LNCaP clone FGC (cell line): Measurements from ENCODE around the gene PDCL3.

Experiments
- DNase-seq: peaks from one replicate; pipeline ENCODE4 v3.0.0-alpha.2; 2011; ENCODE audit warnings: low read depth
- H3K4me3 ChIP-seq: 2 replicates; pipeline ENCODE4 v1.5.1; 2011; ENCODE audit warnings: mild to moderate bottlenecking, low read depth, low read length, control low read depth
- TF ChIP-seq, protein P1 (sequence below): IDR thresholded peaks from 2 replicates; pipeline ENCODE4 v1.5.1; 2012; ENCODE audit warnings: mild to moderate bottlenecking; ENCODE audit not compliant: control insufficient read depth, insufficient read depth; ENCODE audit errors: extremely low read depth

The PDCL3 gene

DNA sequence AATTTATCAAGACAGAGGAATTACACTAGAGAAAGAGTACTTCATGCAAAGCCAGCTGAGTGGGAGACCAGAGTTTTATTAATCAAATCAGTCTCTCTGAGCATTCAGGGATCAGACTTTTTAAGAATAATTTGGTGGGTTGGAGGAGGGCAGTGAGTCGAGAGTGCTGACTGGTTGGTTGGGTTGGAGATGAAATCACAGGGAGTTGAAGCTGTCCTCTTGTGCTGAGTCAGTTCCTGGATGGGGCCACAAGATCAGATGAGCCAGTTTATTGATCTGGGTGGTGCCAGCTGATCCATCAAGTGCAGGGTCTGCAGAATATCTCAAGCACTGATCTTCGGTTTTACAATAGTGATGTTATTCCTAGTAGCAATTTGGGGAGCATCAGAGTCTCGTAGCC lies 21.4 kb upstream of the PDCL3 start:
- H3K4me3 ChIP-seq: no peak overlapping the region
- DNase-seq: no peak
- TF ChIP-seq, protein P1, sequence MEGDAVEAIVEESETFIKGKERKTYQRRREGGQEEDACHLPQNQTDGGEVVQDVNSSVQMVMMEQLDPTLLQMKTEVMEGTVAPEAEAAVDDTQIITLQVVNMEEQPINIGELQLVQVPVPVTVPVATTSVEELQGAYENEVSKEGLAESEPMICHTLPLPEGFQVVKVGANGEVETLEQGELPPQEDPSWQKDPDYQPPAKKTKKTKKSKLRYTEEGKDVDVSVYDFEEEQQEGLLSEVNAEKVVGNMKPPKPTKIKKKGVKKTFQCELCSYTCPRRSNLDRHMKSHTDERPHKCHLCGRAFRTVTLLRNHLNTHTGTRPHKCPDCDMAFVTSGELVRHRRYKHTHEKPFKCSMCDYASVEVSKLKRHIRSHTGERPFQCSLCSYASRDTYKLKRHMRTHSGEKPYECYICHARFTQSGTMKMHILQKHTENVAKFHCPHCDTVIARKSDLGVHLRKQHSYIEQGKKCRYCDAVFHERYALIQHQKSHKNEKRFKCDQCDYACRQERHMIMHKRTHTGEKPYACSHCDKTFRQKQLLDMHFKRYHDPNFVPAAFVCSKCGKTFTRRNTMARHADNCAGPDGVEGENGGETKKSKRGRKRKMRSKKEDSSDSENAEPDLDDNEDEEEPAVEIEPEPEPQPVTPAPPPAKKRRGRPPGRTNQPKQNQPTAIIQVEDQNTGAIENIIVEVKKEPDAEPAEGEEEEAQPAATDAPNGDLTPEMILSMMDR: no peak

DNA sequence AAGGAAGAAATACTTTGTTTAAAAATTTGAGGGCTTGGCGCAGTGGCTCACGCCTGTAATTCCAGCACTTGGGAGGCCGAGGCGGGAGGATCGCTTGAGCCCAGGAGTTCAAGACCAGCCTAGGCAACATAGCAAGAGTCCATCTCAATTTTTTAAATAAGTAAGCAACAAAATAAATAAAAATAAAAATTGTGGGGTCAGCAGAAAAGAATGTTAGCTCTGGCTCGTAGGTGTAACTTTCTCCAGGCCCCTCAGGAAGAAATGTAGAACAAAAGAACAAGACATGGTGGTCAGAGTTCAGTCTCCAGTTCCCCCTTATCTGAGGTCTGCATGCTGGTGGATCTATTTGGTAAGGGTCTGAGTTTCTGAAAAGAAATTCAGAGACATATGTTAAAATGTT lies 20.4 kb upstream of the PDCL3 start:
- TF ChIP-seq, protein P1: no peak

DNA sequence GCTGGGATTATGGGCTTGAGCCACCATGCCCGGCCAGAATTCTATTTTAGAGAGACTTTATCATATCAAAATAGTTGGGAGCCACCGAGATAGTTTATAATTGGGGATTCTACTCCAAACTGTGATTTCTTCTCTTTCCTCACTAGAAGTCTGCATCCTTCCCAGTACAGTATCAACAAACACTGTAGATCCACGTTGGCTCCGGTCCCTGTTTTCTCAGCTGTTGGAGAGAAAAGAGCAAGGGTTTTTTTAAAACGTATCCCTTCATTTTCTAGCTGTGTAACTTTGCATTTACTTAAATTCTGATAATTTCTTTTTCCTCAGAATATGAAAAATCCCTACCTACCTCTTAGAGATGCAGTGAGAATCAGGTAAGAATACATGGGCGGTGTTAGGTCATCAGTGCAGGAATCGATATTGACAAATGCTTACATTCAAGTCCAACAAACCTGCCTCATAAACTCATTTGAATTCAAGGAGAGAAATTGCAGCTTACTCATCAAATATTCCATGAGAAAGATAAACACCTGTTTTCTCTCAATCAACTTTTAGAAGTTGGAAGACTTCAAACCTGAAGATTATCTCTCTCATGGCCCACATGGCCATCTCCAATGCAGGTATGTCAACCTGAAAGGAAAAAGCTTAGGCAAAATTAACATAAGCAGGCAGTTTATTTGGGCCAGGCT lies 17.7 kb upstream of the PDCL3 start:
- no peak overlapping the region for H3K4me3 ChIP-seq
- no peak for DNase-seq
- TF ChIP-seq, protein P1: no peak

More for the DNA sequence above, 20.4 kb upstream of the PDCL3 start:
- DNase-seq: no peak
- no peak overlapping the region for H3K4me3 ChIP-seq

DNA sequence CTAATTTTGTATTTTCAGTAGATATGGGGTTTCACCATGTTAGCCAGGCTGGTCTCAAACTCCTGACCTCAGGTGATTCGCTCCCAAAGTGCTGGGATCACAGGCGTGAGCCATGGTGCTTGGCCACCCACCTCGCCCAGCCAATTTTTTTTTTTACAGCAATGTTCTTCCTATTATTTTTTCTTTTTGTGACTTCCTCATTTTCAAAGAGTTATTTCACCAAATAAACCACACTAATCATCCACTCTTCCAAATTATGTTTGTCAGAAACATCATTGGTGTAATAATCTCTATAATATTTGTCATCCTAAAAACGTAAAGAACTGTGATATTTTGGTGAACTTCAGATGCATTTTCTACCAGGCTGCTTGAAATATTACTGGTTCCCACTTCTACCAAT lies 16.3 kb upstream of the PDCL3 start:
- no peak for DNase-seq
- no peak overlapping the region for H3K4me3 ChIP-seq

DNA sequence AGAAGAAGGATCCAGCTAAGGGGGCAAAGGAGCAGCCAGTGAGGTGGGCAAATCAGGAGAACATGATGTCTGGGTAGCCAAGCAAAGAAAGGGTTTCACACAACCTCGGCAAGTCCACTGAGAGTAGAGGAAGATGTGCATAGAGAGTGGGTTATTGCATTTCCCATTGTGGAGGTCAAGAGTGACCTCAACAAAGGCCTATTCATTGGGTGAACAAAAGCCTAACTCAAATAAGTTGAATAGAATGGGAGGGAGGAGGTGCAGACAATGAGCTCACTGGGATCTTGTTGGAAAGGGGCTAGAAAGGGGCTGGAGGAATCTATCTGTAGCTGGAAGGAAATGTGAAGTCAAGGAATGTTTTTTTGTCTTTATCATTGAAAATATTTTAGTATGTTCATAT lies 14.0 kb upstream of the PDCL3 start:
- H3K4me3 ChIP-seq: no peak overlapping the region
- TF ChIP-seq, protein P1: no peak
- DNase-seq: no peak

More for the DNA sequence above, 16.3 kb upstream of the PDCL3 start:
- TF ChIP-seq, protein P1: no peak

DNA sequence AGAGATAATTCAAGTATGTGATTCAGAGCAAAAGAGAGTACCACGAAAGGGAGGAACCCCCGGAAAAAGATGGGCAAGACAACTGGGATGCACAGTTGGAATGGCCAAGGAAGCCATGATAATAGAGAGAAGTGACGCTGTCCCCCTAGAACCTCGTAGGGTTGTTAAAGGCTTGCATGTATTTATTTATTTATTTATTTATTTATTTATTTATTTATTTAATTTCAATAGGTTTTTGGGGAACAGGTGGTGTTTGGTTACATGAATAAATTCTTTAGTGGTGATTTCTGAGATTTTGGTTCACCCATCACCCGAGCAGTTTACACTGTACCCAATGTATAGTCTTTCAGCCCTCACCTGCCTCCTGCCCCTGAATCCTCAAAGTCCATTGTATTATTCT lies 11.5 kb upstream of the PDCL3 start:
- H3K4me3 ChIP-seq: no peak overlapping the region
- no peak for DNase-seq
- TF ChIP-seq, protein P1: no peak

DNA sequence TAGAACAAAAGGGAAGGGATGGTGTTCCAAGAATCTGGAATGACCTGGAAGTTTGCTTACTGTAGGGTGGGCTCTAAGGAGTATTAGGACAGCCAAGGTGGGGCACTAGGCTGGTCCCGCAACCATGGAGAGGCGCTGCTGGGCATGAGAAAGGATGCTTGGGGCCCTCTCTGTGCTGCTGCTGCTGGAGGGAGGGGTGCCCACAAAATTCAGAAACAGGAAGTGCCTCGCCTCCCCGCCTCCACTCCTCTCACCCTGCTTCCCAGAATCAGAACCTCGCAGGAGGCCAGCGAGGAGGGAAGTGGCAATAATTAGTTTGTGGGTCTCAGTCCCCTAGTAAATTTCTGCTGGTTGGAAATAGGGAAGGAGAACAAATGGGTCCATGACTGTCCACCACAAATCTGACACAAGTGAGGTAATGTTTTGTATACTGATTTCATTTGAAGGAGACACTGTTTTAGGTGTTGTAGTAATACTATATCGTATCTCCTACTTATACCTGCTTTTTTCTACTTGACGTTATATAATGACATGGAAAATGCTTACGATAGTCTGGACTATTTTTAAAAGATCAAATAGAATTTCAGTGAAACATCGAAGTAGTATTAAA lies 7.9 kb upstream of the PDCL3 start:
- DNase-seq: no peak
- TF ChIP-seq, protein P1: no peak
- no peak overlapping the region for H3K4me3 ChIP-seq
